AG04450 (cell line): Measurements from ENCODE around the gene VENTX. TPM values are rescaled to one million over a fixed set of nuclear protein-coding genes. Genes with fewer than 3 reads are reported as not detected.

Source experiments
- CTCF ChIA-PET: fragments of 300-600, 350-600 bp; formaldehyde crosslinking; extraction: SDS; loops from one replicate; lab custom pipeline; 2022; ENCODE audit warnings: antibody characterized with exemption, inconsistent platforms; lab: Charles Lee
- POLR2A ChIA-PET: fragments of 350-600 bp; formaldehyde crosslinking; extraction: SDS; loops from one replicate; lab custom pipeline; 2021; ENCODE audit warnings: antibody characterized with exemption, inconsistent platforms; lab: Yijun Ruan, JAX
- DNase-seq: peaks from one replicate; pipeline ENCODE4 v3.0.0-alpha.2; 2011; ENCODE audit warnings: low read depth, low spot score
- H3K27ac ChIP-seq: one replicate; pipeline ENCODE4 v1.5.1; 2012; ENCODE audit warnings: low read depth, low read length, control low read depth
- H3K27me3 ChIP-seq: one replicate; pipeline ENCODE4 v1.6.0; 2012; ENCODE audit warnings: low read length; ENCODE audit not compliant: control insufficient read depth, insufficient read depth
- H3K4me3 ChIP-seq: 2 replicates; pipeline ENCODE4 v1.5.1; 2011; ENCODE audit warnings: mild to moderate bottlenecking, low read depth, low read length, control low read depth
- H3K9me3 ChIP-seq: 2 replicates; pipeline ENCODE4 v1.5.1; 2012; ENCODE audit warnings: low read length; ENCODE audit not compliant: control insufficient read depth, insufficient read depth
- CTCF ChIP-seq: IDR thresholded peaks from 2 replicates; pipeline ENCODE4 v1.5.1; 2011; ENCODE audit warnings: low read depth, low read length, control low read depth, inconsistent platforms
- polyA plus RNA-seq: library from polyadenylated mRNA; depleted of rRNA; stranded (reverse); fragments of >200 nt; gene quantifications from 2 replicates; pipeline ENCODE4 v1.2.3, GENCODE V29; 2011

VENTX gene
- polyA plus RNA-seq, 1 experiment: not detected

GRCh38 chr10:133226251-133226808, 11.3 kb upstream of the VENTX start:
- DNase-seq: no peak
- ChIA-PET POLR2A (no interaction called here), CTCF (no interaction called here)
- H3K27me3 ChIP-seq: peaks cover 22% of the 10 kb centered on the region
- H3K27ac ChIP-seq: no peak overlapping the region
- H3K4me3 ChIP-seq: no peak overlapping the region
- TF ChIP-seq CTCF: no peak
- peaks cover 8% of the 10 kb centered on the region; the same call in 1 of the 2 replicates for H3K9me3 ChIP-seq

GRCh38 chr10:133227256-133227655, 10.4 kb upstream of the VENTX start:
- peaks cover 29% of the 10 kb centered on the region for H3K27me3 ChIP-seq

GRCh38 chr10:133229265-133230043, 8.2 kb upstream of the VENTX start:
- Histone ChIP-seq H3K27me3 (peaks cover 44% of the 10 kb centered on the region), H3K4me3 (no peak overlapping the region), H3K9me3 (peaks cover 4% of the 10 kb centered on the region; the same call in 1 of the 2 replicates), H3K27ac (no peak overlapping the region)
- TF ChIP-seq CTCF: no peak
- ChIA-PET CTCF (no interaction called here), POLR2A (no interaction called here)
- DNase-seq: no peak

More at GRCh38 chr10:133227256-133227655, 10.4 kb upstream of the VENTX start:
- Histone ChIP-seq H3K9me3 (peaks cover 4% of the 10 kb centered on the region; the same call in 1 of the 2 replicates), H3K27ac (no peak overlapping the region), H3K4me3 (no peak overlapping the region)
- DNase-seq: no peak
- TF ChIP-seq CTCF: no peak
- POLR2A ChIA-PET: no interaction called here
- CTCF ChIA-PET: no interaction called here

GRCh38 chr10:133230044-133230361, 7.7 kb upstream of the VENTX start, which contains the start of gene UTF1:
Gene UTF1 (plus strand): TSS chr10:133230217. CDS start chr10:133230289, 72 bp downstream.
- ChIA-PET CTCF (no interaction called here), POLR2A (no interaction called here)
- Histone ChIP-seq H3K9me3 (peaks cover 4% of the 10 kb centered on the region; the same call in 1 of the 2 replicates), H3K27ac (no peak within 1 kb of the TSS), H3K27me3 (peaks cover 43% of the 10 kb centered on the region), H3K4me3 (no peak within 1 kb of the TSS)
- no peak for DNase-seq
- no peak for TF ChIP-seq CTCF

- peaks cover 49% of the 10 kb centered on the region for H3K27me3 ChIP-seq
- ChIA-PET CTCF (no interaction called here), POLR2A (no interaction called here)
- H3K9me3 ChIP-seq: peaks cover 2% of the 10 kb centered on the region; the same call in 1 of the 2 replicates
- TF ChIP-seq CTCF: no peak
- DNase-seq: no peak
- H3K27ac ChIP-seq: no peak overlapping the region
- H3K4me3 ChIP-seq: no peak overlapping the region
These were observed 7.1 kb upstream of the VENTX start for GRCh38 chr10:133230387-133231195.
